Activated T-helper 1 cell treated with anti-CD3 and anti-CD28 coated beads, Interleukin-12 subunit alpha, Interleukin-12 subunit beta, Interleukin-2, Interleukin-4 antibody, amounts not matched to agents 30 ng/mL and 10 ng/mL and 1 ng/mL, durations not matched to agents 14 hours and 24 hours and 36 hours (primary cell): Measurements from ENCODE around the gene CCDC93. TPM values are rescaled to one million over a fixed set of nuclear protein-coding genes. Genes with fewer than 3 reads are reported as not detected.
A peak's percentile ranks its signal among the peaks of the same experiment; 100 is the strongest.

Experiments
- DNase-seq: peaks from one replicate; pipeline ENCODE4 v3.0.0; 2021; ENCODE audit warnings: low spot score
- H3K27ac Mint-ChIP-seq: one replicate; pipeline ENCODE4 v1.8.0; 2021; ENCODE audit warnings: mild to moderate bottlenecking, mixed read lengths
- H3K27me3 Mint-ChIP-seq: one replicate; pipeline ENCODE4 v1.8.0; 2022; ENCODE audit warnings: mild to moderate bottlenecking, moderate library complexity, mixed read lengths; ENCODE audit not compliant: insufficient read depth
- H3K36me3 Mint-ChIP-seq: one replicate; pipeline ENCODE4 v1.8.0; 2021; ENCODE audit warnings: low read depth, mixed read lengths
- H3K4me1 Mint-ChIP-seq: one replicate; pipeline ENCODE4 v1.8.0; 2021; ENCODE audit warnings: low read depth, mixed read lengths
- H3K4me3 Mint-ChIP-seq: one replicate; pipeline ENCODE4 v1.8.0; 2021; ENCODE audit warnings: mild to moderate bottlenecking, moderate library complexity, mixed read lengths
- H3K9me3 Mint-ChIP-seq: one replicate; pipeline ENCODE4 v1.8.0; 2021; ENCODE audit warnings: mixed read lengths
- intact Hi-C: fragments of 100-400 bp; cut with micrococcal nuclease; formaldehyde crosslinking; loops from one replicate; pipeline ENCODE4 v1.15.1; 2024
- total RNA-seq: library from RNA; stranded (reverse); gene quantifications from 2 replicates; pipeline ENCODE4 v1.2.3, GENCODE V29; 2022

The CCDC93 gene
- total RNA-seq, 1 donor from 2014 or later: 33.3 TPM

DNA sequence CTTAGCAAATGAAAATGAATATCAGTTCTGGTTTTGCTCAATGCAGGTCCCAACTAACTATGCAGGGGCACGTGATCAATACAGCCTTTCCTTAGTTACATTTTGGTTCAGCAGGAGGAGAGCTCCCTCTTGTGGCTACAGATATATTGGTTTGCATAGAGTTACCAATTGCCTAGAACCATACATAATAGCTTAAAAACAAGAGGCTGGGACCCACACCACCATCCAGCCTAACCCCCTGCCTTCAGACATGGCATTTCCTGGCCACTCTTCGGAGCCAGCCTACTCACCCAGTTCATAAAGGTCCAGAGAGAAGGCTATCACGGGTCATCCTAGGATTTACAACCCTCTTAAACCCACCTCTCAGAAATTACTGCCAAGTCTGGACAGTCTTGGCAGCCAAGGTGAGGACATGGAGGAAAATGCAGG is 10.5 kb downstream of the CCDC93 start:
- Mint-ChIP-seq H3K27me3 (no peaks in the 10 kb centered on the region), H3K36me3 (peaks cover 40% of the 10 kb centered on the region), H3K4me3 (no peak overlapping the region), H3K9me3 (no peaks in the 10 kb centered on the region), H3K27ac (no peak overlapping the region), H3K4me1 (peaks cover 7% of the 10 kb centered on the region)
- intact Hi-C loops: loop anchor here (1.0 to 5.0 kb wide), 5 partner anchors 11 to 533 kb away; partner anchors contain the start of genes CCDC93 and DDX18
- DNase-seq: peak; percentile 55

DNA sequence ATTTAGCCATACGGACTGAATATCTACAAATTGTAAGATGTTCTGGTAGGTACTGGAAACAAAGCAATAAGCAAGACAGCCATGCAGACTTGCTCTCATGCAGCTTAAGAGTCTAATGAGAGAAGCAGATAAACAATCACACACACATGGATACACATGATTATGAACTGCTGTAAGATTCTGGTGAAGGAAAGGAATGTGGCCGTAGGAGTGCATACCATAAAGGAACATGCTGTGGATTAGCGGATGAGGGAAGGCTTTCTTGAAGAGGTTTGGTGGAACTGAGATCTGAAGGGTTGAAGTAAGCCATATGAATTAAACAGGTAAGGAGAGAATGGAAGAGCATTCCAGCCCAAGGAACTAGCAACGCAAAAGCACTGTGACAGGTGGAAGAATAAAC is 13.8 kb downstream of the CCDC93 start:
- no peaks in the 10 kb centered on the region for H3K9me3 Mint-ChIP-seq
- DNase-seq: no peak
- peaks cover 7% of the 10 kb centered on the region for H3K4me1 Mint-ChIP-seq
- peaks cover 47% of the 10 kb centered on the region for H3K36me3 Mint-ChIP-seq
- no peak overlapping the region for H3K4me3 Mint-ChIP-seq
- intact Hi-C loops: loop anchor here (5.0 kb wide), 1 partner anchor 43 kb away; no protein-coding TSS in a partner anchor
- H3K27me3 Mint-ChIP-seq: no peaks in the 10 kb centered on the region
- H3K27ac Mint-ChIP-seq: no peak overlapping the region

DNA sequence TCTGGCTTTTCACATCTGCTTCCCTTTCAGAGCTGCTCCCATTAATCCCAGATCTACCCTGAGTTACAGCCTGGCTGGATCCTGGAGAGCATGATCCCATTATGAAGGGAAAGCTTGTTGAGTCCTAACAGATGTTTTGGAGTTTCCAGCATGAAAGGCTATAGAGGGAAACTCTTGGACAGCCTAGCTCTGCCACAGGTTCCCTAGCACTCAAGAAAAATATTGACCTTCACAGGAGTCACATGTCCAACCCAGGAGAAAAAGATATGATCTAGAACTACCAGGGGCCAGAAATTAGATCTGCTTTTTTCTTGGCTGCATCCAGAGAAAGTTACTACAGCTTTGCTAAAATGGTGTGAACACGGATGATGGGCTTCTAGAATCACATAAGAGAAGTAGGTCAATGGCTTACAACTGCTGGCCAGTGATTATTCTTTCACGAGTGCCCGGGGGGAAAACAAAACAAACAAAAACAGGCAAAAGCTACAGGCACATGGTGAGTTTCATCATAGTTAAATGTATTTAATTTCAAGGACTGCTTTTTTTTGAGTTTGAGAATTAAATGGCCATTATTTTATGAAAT is 15.9 kb downstream of the CCDC93 start:
- Mint-ChIP-seq H3K4me3 (no peak overlapping the region), H3K9me3 (no peaks in the 10 kb centered on the region), H3K36me3 (peaks cover 43% of the 10 kb centered on the region), H3K27me3 (no peaks in the 10 kb centered on the region), H3K27ac (no peak overlapping the region), H3K4me1 (no peaks in the 10 kb centered on the region)
- DNase-seq: no peak
- intact Hi-C loops: no loop called here

DNA sequence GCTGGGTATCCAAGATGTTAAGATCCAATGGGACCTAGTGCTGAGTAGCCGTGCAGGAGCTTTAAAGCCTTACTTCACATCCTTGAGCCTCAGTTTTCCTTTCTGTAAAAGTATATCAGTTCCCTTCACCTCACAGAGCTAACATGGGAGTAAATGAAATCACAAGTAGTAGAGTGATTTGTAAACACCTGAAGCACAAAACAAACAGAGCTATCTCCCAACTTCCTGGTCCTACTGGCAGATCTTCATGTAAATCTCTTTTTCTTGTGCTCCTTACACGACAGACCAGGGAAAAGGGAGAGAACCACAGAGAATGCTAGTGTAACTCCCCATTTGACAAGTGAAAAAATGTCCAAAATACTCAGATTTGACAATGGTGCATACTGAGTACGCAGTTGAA is 17.3 kb downstream of the CCDC93 start:
- Mint-ChIP-seq H3K27ac (no peak overlapping the region), H3K4me3 (no peak overlapping the region), H3K27me3 (no peaks in the 10 kb centered on the region), H3K36me3 (peaks cover 48% of the 10 kb centered on the region), H3K9me3 (no peaks in the 10 kb centered on the region), H3K4me1 (no peaks in the 10 kb centered on the region)
- no peak for DNase-seq
- intact Hi-C loops: no loop called here

DNA sequence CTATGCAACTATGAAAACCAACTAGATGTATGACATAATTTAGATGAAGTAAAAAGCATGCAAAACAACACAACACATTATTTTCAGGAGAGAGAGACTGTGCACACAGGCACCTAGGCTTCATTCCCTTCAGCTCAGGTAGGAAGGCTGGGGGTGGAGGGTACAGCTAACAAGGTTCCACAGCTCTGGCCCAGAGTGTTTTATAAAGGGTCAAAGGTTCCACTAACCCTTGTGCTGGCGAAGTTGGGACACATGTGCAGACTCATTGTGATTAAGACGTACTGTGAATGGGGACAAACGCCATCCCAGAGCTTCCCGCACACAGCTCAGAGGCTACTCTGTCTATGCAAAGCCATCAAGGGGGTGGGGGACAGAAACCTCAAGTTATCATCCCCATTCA is 19.1 kb downstream of the CCDC93 start:
- Mint-ChIP-seq H3K4me1 (peaks cover 4% of the 10 kb centered on the region), H3K36me3 (peaks cover 46% of the 10 kb centered on the region), H3K27ac (no peak overlapping the region), H3K4me3 (no peak overlapping the region), H3K9me3 (no peaks in the 10 kb centered on the region), H3K27me3 (no peaks in the 10 kb centered on the region)
- DNase-seq: no peak
- intact Hi-C loops: no loop called here

DNA sequence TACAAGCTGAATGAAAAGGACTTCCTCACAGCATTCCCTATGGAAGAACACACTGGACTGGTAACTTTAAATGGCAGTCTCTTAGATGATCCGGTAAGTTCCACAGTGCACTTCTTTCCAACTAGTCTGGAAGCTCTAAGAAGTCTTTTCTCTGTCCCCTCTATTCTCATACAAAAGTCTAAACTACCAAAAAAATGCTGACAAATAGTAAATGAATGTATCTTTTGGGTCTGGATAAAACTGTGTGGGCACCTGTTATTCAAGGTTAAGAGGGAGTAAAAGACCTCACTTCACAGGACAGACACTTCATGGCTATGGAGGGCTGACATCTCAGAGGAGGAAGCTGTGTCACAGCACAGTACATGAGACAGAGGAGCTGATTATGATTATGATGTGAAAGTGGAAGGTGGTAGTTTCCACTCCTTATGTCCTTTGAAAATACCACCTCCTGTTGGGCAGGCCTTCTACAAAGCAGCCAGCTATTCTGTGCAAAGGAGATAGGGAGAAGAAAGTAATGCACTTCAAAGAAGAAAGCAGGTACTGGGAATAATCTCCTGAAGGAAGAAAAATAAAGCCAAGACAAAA is 23.9 kb downstream of the CCDC93 start:
- Mint-ChIP-seq H3K9me3 (no peaks in the 10 kb centered on the region), H3K4me1 (peaks cover 4% of the 10 kb centered on the region), H3K36me3 (peaks cover 29% of the 10 kb centered on the region), H3K27me3 (no peaks in the 10 kb centered on the region), H3K27ac (no peak overlapping the region), H3K4me3 (no peak overlapping the region)
- DNase-seq: no peak
- intact Hi-C loops: no loop called here

DNA sequence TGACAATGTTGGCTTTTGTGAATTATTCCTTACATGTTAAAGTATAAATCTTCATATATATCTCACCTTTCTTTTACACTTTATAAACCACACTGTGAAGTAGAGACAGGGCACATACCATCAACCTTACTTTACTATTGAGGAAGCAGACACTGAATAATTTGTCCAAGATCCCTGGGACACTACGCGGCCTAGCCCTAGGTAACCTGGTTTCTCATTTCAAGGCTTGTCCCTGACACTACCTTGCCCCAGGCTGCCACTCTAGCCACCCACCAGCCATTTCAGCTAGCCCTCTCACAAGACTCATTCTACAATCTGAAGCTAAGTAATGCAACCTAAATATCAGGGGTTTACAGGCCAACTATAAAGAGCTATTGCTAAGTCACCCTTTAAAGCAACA is 26.7 kb downstream of the CCDC93 start:
- Mint-ChIP-seq H3K9me3 (no peaks in the 10 kb centered on the region), H3K27me3 (no peaks in the 10 kb centered on the region), H3K4me1 (peaks cover 4% of the 10 kb centered on the region), H3K27ac (peak overlapping the region; percentile 50), H3K36me3 (peaks cover 40% of the 10 kb centered on the region), H3K4me3 (no peak overlapping the region)
- intact Hi-C loops: no loop called here
- no peak for DNase-seq

DNA sequence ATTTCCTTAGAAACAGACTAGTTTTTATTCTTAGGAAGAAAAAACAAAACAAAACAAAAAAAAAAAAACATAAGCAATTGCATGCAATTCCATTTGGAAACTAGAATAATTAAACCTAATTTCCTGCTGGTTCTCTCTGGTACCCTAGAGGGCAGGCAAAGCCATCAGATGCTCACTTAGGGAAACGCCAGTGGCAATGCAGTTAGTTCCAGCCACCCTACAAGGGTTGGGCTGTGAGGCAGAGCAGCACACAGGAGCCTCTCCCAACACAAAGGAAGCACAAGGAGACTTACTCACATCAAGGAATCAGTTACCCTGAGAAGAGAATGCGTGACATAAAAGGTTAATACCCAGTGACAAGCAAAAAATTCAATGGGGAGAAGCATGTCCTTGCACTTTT is 28.8 kb downstream of the CCDC93 start:
- H3K9me3 Mint-ChIP-seq: no peaks in the 10 kb centered on the region
- H3K4me3 Mint-ChIP-seq: no peak overlapping the region
- peaks cover 36% of the 10 kb centered on the region for H3K36me3 Mint-ChIP-seq
- H3K4me1 Mint-ChIP-seq: peaks cover 3% of the 10 kb centered on the region
- no peak for DNase-seq
- intact Hi-C loops: no loop called here
- no peak overlapping the region for H3K27ac Mint-ChIP-seq
- H3K27me3 Mint-ChIP-seq: no peaks in the 10 kb centered on the region

DNA sequence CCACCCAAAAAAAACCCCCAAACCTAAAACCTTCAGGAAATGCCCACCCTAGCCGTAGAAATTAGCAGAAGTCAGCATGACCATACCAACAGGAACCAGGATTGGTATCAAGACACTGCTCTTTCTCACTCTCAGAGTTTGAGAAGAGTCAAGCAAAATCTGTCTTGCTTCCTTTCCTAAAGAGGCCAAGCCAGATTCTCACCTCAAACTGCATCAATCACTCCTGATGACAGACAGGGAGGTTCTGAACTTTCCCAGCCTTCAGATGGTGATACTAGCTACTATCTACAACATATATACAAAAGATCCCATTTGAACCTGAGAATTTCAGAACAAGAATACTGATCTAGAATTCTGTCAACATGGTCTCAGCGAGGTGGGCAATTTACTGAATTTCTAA is 29.7 kb downstream of the CCDC93 start:
- Mint-ChIP-seq H3K4me1 (peaks cover 2% of the 10 kb centered on the region), H3K27me3 (no peaks in the 10 kb centered on the region), H3K9me3 (no peaks in the 10 kb centered on the region), H3K27ac (no peak overlapping the region), H3K4me3 (no peak overlapping the region), H3K36me3 (peaks cover 33% of the 10 kb centered on the region)
- DNase-seq: no peak
- intact Hi-C loops: no loop called here

DNA sequence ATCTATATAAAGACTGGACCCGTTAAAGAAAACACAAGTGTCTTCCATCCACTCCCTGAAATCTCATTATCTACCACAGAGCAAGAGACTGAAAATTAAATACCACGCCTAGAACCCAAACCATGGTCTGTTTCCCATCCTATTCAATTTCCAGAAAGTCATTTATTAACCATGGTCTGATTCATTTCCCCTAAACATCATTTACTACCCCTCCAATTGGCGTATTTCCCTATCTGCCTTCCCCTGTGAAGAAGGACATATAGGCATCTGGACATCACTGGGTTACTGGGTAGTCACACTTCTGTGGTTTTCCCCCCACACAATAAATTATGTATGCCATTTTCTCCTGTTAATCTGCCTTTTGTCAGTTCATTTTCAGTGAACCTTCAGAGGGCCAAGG is 30.8 kb downstream of the CCDC93 start:
- peaks cover 6% of the 10 kb centered on the region for H3K4me1 Mint-ChIP-seq
- DNase-seq: no peak
- H3K27ac Mint-ChIP-seq: no peak overlapping the region
- H3K4me3 Mint-ChIP-seq: no peak overlapping the region
- H3K27me3 Mint-ChIP-seq: no peaks in the 10 kb centered on the region
- H3K9me3 Mint-ChIP-seq: no peaks in the 10 kb centered on the region
- intact Hi-C loops: no loop called here
- H3K36me3 Mint-ChIP-seq: peaks cover 35% of the 10 kb centered on the region

DNA sequence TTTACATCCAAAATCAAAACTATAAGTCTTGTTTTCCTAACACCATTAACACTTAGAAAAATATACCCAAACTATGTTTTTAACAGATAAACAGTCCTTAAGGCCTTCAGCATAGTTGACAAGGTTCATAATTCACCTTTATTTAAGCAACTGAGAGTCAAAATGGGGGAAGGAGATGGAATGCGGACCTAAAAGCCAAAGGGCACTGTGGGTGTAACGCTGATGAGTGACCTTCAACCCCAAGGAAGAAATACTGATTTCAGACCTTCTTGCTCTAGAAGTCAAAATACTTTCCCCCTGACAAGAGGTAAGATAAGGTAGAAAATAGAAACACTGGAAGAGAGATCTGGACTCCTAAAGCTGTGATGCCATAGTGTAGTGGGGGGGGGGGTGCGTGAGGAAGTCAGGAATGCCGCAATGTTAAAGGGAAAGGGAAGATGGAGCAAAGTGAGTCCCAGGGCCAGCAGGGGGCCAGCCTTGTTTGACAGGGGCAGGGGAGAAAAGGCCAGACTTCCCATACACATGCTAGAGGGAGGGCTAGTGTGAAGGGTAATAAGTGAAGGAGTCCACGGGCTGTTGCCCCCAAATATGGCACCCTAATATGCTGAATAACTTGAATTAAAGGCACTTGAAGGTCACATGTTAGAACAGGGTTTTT is 31.4 kb downstream of the CCDC93 start:
- peaks cover 35% of the 10 kb centered on the region for H3K36me3 Mint-ChIP-seq
- H3K4me3 Mint-ChIP-seq: no peak overlapping the region
- intact Hi-C loops: no loop called here
- no peak for DNase-seq
- H3K9me3 Mint-ChIP-seq: no peaks in the 10 kb centered on the region
- no peaks in the 10 kb centered on the region for H3K27me3 Mint-ChIP-seq
- no peak overlapping the region for H3K27ac Mint-ChIP-seq
- peaks cover 6% of the 10 kb centered on the region for H3K4me1 Mint-ChIP-seq

DNA sequence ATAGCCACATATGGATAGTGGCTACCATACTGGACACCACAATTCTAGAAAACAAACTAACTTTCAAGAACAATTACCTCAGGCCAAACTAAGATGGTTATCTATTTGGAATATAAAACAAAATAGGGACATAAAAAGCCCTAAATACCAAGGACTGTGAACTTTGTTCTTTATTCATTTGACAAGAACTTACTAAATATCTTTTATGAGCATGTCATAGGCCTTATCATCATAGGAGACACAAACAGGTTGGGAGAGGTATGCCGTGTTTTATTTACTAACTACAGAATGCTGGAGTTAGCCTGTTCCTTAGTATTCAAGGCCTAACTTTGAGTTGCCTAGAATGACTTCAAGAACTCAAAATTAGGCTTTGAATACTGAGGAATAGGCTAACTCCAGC is 32.1 kb downstream of the CCDC93 start:
- Mint-ChIP-seq H3K27ac (no peak overlapping the region), H3K4me3 (no peak overlapping the region), H3K27me3 (no peaks in the 10 kb centered on the region), H3K4me1 (peaks cover 6% of the 10 kb centered on the region), H3K9me3 (no peaks in the 10 kb centered on the region), H3K36me3 (peaks cover 31% of the 10 kb centered on the region)
- no peak for DNase-seq
- intact Hi-C loops: no loop called here

DNA sequence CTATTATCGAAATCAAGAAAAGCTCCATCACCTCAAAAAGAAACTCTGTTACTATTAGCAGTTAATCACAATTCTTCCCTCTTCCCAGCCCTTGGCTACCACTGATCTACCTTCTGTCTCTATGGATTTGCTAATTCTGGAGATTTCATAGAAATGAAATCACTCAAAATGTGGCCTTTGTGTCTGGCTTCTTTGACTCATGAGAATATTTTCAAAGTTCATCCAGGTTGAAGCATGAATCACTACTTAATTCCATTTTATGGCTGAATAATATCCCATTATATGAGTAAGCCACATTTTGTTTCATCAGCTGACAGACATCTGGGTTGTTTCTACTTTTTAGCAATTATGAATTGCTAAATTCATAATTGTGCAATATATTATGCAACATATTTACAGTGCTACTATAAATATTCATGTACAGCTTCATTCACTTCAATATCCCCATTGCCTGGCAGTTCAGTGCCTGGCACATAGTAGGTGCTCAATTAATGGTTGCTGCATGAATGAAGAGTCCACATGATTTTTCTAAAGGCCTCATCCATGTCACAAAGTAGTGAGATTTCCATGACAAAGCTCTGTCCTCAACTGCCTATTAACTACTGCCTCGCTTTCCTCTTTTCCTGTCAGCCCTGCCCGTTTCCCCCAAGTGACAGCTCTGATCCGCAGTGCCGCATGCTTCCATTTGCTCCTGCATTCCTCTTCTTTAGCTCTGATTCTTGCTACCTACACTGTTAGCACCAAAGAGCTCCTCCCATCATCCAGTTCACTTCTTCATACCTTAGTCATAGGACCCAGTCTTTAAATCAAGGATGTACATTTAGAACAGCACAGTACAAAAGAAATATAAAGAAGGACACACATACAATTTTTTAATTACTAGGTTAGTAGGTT is 32.8 kb downstream of the CCDC93 start:
- DNase-seq: no peak
- peaks cover 6% of the 10 kb centered on the region for H3K4me1 Mint-ChIP-seq
- H3K36me3 Mint-ChIP-seq: peaks cover 31% of the 10 kb centered on the region
- no peak overlapping the region for H3K4me3 Mint-ChIP-seq
- intact Hi-C loops: no loop called here
- no peaks in the 10 kb centered on the region for H3K27me3 Mint-ChIP-seq
- H3K27ac Mint-ChIP-seq: no peak overlapping the region
- H3K9me3 Mint-ChIP-seq: no peaks in the 10 kb centered on the region
